ENCODE measurements around the gene DACH1. TPM values are rescaled to one million over a fixed set of nuclear protein-coding genes. Genes with fewer than 3 reads are reported as not detected.
"Not testable (repeated sequence)": the region's sequence is repeated elsewhere in the genome, so short reads cannot be mapped to it uniquely, and the experiment has no call there.

Gene DACH1
- total and polyA plus RNA-seq, 12 donors: 1.2 to 5.2 (median 2.6) TPM

DNA sequence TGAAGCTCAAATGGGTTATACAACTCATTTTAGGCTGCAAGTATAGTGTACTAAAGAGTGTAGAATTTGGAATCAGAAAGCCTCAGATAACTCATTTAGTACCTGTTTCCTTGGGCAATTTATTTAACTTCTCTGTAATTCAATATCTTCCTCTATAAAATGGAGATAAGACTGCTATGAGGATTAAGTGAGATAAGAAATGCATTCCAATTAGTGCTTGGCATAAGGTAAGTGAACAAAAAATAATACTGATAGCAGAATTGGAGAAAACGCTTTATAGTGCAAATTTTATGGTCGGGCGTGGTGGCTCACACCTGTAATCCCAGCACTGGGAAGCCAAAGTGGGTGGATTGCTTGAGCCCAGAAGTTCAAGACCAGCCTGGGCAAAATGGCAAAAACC lies 25.0 kb downstream of the DACH1 start:
- no peak overlapping the region for H3K4me3 ChIP-seq
- intact Hi-C loops (cut with DNase I): no loop called here
- H3K27ac ChIP-seq: no peak overlapping the region
- H3K36me3 ChIP-seq: no peaks in the 10 kb centered on the region
- peaks cover 0 to 3% (median 0%) of the 10 kb centered on the region in 11 donors for H3K9me3 ChIP-seq
- ATAC-seq (no peak), DNase-seq (no peak)
- H3K27me3 ChIP-seq: no peaks in the 10 kb centered on the region
- TF ChIP-seq, protein P1, sequence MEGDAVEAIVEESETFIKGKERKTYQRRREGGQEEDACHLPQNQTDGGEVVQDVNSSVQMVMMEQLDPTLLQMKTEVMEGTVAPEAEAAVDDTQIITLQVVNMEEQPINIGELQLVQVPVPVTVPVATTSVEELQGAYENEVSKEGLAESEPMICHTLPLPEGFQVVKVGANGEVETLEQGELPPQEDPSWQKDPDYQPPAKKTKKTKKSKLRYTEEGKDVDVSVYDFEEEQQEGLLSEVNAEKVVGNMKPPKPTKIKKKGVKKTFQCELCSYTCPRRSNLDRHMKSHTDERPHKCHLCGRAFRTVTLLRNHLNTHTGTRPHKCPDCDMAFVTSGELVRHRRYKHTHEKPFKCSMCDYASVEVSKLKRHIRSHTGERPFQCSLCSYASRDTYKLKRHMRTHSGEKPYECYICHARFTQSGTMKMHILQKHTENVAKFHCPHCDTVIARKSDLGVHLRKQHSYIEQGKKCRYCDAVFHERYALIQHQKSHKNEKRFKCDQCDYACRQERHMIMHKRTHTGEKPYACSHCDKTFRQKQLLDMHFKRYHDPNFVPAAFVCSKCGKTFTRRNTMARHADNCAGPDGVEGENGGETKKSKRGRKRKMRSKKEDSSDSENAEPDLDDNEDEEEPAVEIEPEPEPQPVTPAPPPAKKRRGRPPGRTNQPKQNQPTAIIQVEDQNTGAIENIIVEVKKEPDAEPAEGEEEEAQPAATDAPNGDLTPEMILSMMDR (IDR thresholded peaks at IDR 0.05): no peak
- 93 to 95% methylated on average over 3 of the region's 3 CpGs for WGBS, 2 donors
- H3K4me1 ChIP-seq: no peaks in the 10 kb centered on the region

DNA sequence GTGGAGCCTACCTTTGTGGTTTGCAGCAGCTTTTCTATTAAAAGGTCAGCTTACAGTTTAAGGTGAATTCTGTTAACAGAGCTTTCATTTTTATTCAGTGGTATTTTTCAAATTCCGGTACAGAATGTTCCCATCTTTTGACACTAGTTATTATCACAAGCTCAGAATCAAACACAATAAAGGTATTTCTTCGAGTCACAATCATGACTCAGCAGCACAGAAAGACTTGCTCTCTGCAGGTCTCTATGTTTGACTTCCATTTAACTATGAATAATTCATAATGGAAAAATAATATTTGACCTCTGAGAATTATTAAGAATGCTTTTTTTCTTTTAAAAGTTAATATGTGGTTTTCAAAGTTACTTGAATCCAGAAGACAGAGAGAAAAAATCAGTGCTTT lies 28.2 kb downstream of the DACH1 start:
- no peak for ATAC-seq

DNA sequence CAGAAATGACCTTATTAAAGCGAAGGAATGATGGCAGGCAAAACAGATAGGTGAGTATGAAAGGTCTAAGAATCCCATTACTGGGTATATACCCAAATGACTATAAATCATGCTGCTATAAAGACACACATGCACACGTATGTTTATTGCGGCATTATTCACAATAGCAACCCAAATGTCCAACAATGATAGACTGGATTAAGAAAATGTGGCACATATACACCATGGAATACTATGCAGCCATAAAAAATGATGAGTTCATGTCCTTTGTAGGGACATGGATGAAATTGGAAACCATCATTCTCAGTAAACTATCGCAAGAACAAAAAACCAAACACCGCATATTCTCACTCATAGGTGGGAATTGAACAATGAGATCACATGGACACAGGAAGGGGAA lies 29.4 kb downstream of the DACH1 start:
- H3K27me3 ChIP-seq; H3K4me1 ChIP-seq; H3K36me3 ChIP-seq; H3K27ac ChIP-seq; H3K4me3 ChIP-seq; DNase-seq; ATAC-seq; H3K9me3 ChIP-seq; intact Hi-C loops (cut with DNase I): not testable (repeated sequence)
- 96 to 98% methylated on average over 3 of the region's 5 CpGs for WGBS, 2 donors

More for the DNA sequence above, 28.2 kb downstream of the DACH1 start:
- Histone ChIP-seq H3K27me3 (no peaks in the 10 kb centered on the region), H3K9me3 (peaks cover 0 to 3% (median 0%) of the 10 kb centered on the region in 11 donors), H3K4me1 (peaks cover 0 to 8% (median 0%) of the 10 kb centered on the region in 9 donors), H3K27ac (no peak overlapping the region), H3K36me3 (no peaks in the 10 kb centered on the region), H3K4me3 (no peak overlapping the region)
- no peak for DNase-seq
- intact Hi-C loops (cut with DNase I): no loop called here
- 75 to 79% methylated on average over 2 of the region's 2 CpGs for WGBS, 2 donors
- TF ChIP-seq, protein P1 (IDR thresholded peaks at IDR 0.05): no peak

DNA sequence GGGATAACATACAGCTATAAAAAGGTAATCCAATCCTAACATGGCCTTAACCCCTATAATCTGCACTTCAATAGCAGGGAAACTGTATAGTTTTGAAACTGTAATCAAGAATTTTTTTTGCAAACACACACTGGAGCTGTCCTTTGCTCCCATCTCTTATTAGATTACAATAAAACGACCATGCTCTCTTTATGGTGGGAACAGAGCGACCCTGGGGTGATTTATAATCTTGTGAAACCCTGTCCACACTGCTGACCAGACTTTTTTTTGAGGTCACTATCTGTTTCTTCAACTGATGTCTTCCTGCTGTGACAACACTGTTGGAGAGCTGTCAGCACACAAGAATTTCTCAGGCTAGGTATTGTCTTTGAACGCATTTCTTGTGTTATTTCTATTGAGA lies 35.3 kb downstream of the DACH1 start:
- H3K4me3 ChIP-seq: no peak overlapping the region
- no peaks in the 10 kb centered on the region for H3K27me3 ChIP-seq
- ATAC-seq: no peak
- no peaks in the 10 kb centered on the region for H3K9me3 ChIP-seq
- intact Hi-C loops (cut with DNase I): loop anchor here in 1 of 10 donors (5.0 kb wide), 1 partner anchor 34 kb away; no protein-coding TSS in a partner anchor
- peaks cover 0 to 8% (median 0%) of the 10 kb centered on the region in 9 donors for H3K4me1 ChIP-seq
- no peaks in the 10 kb centered on the region for H3K36me3 ChIP-seq
- 55 to 56% methylated on average over 3 of the region's 3 CpGs for WGBS, 2 donors
- no peak for DNase-seq
- TF ChIP-seq, protein P1 (IDR thresholded peaks at IDR 0.05): no peak
- no peak overlapping the region for H3K27ac ChIP-seq

DNA sequence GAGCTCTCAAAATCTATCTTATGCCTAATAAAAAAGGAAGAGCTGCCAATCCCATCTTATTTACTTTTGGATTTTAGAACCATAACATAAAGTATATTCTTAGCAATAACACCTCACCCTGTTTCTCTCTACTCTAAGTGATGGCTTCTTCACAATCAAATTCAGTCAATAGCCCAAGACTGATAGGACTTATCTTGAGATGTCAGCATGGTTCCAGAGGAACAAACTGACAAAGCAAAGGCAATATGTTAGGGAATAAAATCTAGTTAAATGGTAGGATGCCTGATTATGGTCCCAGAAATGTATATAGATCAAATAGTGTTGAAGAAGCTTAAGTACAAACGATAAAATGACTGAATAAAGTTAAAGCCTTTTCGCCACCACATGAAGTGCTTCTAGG lies 36.3 kb downstream of the DACH1 start:
- no peaks in the 10 kb centered on the region for H3K36me3 ChIP-seq

More for the DNA sequence above, 36.3 kb downstream of the DACH1 start:
- Histone ChIP-seq H3K9me3 (peaks cover 0 to 1% (median 0%) of the 10 kb centered on the region in 11 donors), H3K27me3 (no peaks in the 10 kb centered on the region), H3K4me3 (no peak overlapping the region), H3K4me1 (peaks cover 0 to 8% (median 0%) of the 10 kb centered on the region in 9 donors), H3K27ac (no peak overlapping the region)
- DNase-seq (no peak), ATAC-seq (no peak)
- TF ChIP-seq, protein P1 (IDR thresholded peaks at IDR 0.05): no peak
- intact Hi-C loops (cut with DNase I): loop anchor here in 1 of 10 donors (5.0 kb wide), 1 partner anchor 33 kb away; no protein-coding TSS in a partner anchor
- 75 to 83% methylated on average over 2 of the region's 2 CpGs for WGBS, 2 donors

All from heart right ventricle (tissue), 16 donors.